WERI-Rb-1 (cell line): ENCODE results near the gene ATXN7L3.
A peak's percentile ranks its signal among the peaks of the same experiment; 100 is the strongest.

Experiments used
- DNase-seq: peaks from one replicate; pipeline ENCODE4 v3.0.0-alpha.2; 2020
- H3K27ac ChIP-seq: fragments of 250-450 bp; sonication (Bioruptor Pico); 2 replicates; pipeline ENCODE4 v1.5.1; 2020; ENCODE audit warnings: mild to moderate bottlenecking, moderate library complexity
- H3K27me3 ChIP-seq: fragments of 250-450 bp; sonication (Bioruptor Pico); 2 replicates; pipeline ENCODE4 v1.5.1; 2021; ENCODE audit warnings: mild to moderate bottlenecking, low read depth, moderate library complexity; ENCODE audit not compliant: insufficient read depth, severe bottlenecking
- H3K36me3 ChIP-seq: fragments of 250-450 bp; sonication (Bioruptor Pico); 2 replicates; pipeline ENCODE4 v1.5.1; 2020; ENCODE audit warnings: mild to moderate bottlenecking, moderate library complexity
- H3K4me3 ChIP-seq: 2 replicates; pipeline ENCODE4 v1.5.1; 2011; ENCODE audit warnings: low read depth, mild to moderate bottlenecking, control low read depth, low read length
- H3K9me3 ChIP-seq: fragments of 250-450 bp; sonication (Bioruptor Pico); 2 replicates; pipeline ENCODE4 v1.5.1; 2021; ENCODE audit warnings: mild to moderate bottlenecking, moderate library complexity; ENCODE audit not compliant: severe bottlenecking
- CTCF ChIP-seq: IDR thresholded peaks from 2 replicates; pipeline ENCODE4 v1.5.1; 2011; ENCODE audit warnings: low read depth, mild to moderate bottlenecking, control low read depth, inconsistent platforms, low read length

The ATXN7L3 gene

DNA sequence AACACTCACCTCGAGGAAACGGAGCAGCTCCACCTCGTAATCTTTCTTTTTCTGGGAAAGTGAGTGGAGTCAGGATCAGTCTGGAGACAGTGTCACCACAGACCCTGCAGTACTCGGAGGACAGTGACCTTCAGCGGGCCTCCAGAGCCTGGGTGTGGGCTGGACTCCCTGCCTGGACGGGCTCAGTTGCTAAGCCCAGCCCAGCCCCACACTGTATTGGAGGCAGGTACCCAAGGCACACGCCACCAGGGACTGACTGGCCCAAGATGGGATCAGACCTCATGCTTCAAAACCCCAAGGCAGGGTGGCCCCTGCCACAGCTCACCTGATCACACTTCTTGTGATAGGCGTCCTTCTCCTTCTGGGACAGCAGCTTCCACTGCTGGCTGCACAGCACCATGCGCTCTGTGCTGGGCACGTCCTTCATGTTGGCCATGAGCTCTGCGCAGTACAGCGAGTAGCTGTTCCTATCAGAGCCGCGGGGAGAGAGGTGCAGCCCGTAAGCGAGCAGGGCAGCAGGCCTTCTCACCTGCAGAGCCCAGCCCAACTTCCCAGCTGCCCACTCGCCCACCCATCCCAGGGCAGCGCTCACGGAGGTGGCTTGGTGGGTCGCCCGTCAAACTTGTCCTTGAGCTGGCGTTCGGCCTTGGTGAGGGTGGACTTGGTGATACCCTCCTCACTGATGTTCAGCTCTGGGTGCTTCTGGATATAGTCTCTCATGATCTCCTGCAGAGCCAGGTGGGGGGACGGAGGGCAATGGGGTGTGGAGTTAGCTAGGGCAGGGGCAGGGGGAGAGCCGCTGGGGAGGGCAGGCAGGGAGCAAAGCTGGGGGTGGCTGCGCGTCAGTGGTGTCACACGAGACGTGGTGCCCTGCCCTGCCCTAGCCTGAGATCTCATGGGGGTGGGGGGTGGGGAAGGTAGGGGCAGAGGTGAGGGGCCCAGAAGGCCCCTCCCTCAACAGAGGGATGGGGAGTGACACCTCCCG is 11.9 kb upstream of the ATXN7L3 start:
- H3K27ac ChIP-seq = peak overlapping the region; percentile 90
- TF ChIP-seq CTCF = no peak
- no peak overlapping the region for H3K4me3 ChIP-seq
- H3K9me3 ChIP-seq = no peaks in the 10 kb centered on the region
- DNase-seq = no peak
- no peaks in the 10 kb centered on the region for H3K27me3 ChIP-seq
- H3K36me3 ChIP-seq = peaks cover 84% of the 10 kb centered on the region

GRCh38 chr17:44210342-44211192 is 10.9 kb upstream of the ATXN7L3 start:
- peak overlapping the region; percentile 90 for H3K27ac ChIP-seq
- peak; percentile 95 for DNase-seq
- H3K36me3 ChIP-seq = peaks cover 81% of the 10 kb centered on the region
- H3K9me3 ChIP-seq = no peaks in the 10 kb centered on the region
- 0 out of 2 replicates have a peak overlapping the region, but pooled peaks have one; percentile 2 for H3K4me3 ChIP-seq
- peak; percentile 100 for TF ChIP-seq CTCF
- no peaks in the 10 kb centered on the region for H3K27me3 ChIP-seq

DNA sequence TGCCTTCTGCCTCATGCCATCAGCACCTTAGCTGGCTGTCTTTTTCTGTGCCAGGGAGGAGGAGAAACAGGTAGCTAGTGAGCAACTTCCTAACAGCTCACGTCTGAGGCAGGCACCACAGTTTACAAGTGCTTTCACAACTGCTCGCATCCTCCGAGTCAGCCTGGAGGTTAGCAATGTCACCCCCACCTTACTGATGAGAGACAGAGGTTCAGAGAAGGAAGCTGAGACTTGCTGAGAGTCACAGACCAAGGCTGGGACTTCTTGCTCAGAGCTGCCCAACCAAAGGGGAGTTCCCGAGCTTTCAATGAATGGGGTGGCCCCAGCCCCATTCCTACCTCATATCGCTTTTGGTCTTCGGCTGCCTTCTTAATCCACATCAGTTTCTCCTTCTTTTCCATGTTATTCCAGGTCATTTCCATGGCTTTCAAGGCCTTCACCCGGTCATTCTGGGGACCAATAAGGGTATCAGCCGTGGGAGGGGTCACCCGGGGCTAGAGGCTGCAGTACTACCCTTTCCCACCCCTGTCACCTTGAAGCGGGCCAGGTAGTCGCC is 10.2 kb upstream of the ATXN7L3 start:
- H3K36me3 ChIP-seq = peaks cover 74% of the 10 kb centered on the region
- no peaks in the 10 kb centered on the region for H3K9me3 ChIP-seq
- no peak for TF ChIP-seq CTCF
- DNase-seq = no peak
- peak overlapping the region; percentile 90 for H3K27ac ChIP-seq
- H3K27me3 ChIP-seq = no peaks in the 10 kb centered on the region
- H3K4me3 ChIP-seq = no peak overlapping the region

- no peak overlapping the region for H3K4me3 ChIP-seq
- DNase-seq = no peak
- H3K36me3 ChIP-seq = peaks cover 57% of the 10 kb centered on the region
- no peak overlapping the region for H3K27ac ChIP-seq
- H3K27me3 ChIP-seq = no peaks in the 10 kb centered on the region
- no peaks in the 10 kb centered on the region for H3K9me3 ChIP-seq
- TF ChIP-seq CTCF = no peak
Measured at GRCh38 chr17:44207743-44208142, 8.1 kb upstream of the ATXN7L3 start.

- H3K36me3 ChIP-seq = peaks cover 57% of the 10 kb centered on the region
Measured at GRCh38 chr17:44207319-44207718, 7.6 kb upstream of the ATXN7L3 start.

More at GRCh38 chr17:44207319-44207718, 7.6 kb upstream of the ATXN7L3 start:
- H3K27ac ChIP-seq = no peak overlapping the region
- H3K9me3 ChIP-seq = no peaks in the 10 kb centered on the region
- no peak for DNase-seq
- H3K27me3 ChIP-seq = no peaks in the 10 kb centered on the region
- H3K4me3 ChIP-seq = no peak overlapping the region
- TF ChIP-seq CTCF = no peak
